Psoas muscle (tissue), 8 donors: Measurements from ENCODE around the gene SLC66A2. TPM values are rescaled to one million over a fixed set of nuclear protein-coding genes. Genes with fewer than 3 reads are reported as not detected.

ENCODE experiments used
- ATAC-seq, 4 donors: fragments of 200-7000 bp; cut with Tn5 transposase; one replicate each; pipeline ENCODE4 v1.9.1; 2020; ENCODE audit warnings: moderate library complexity in 3 of 4, mild to moderate bottlenecking in 2 of 4
- DNase-seq, 2 donors: peaks; one replicate each; pipeline ENCODE4 v3.0.0-alpha.2; 2020
- H3K27ac ChIP-seq: fragments of 200-600 bp; one replicate; pipeline ENCODE4 v1.8.0; 2022
- H3K27me3 ChIP-seq, 3 donors: fragments of 200-600 bp in 1 of 3; one replicate each; pipeline versions ENCODE4 v1.6.1 to v1.8.0; 2013 to 2022; ENCODE audit warnings: low read length in 2 of 3, mild to moderate bottlenecking in 2 of 3, moderate library complexity in 1 of 3; ENCODE audit not compliant: insufficient read depth in 3 of 3
- H3K36me3 ChIP-seq, 2 donors: fragments of 200-600 bp in 1 of 2; one replicate each; pipeline versions ENCODE4 v1.6.1 to v1.8.0; 2013 to 2022; ENCODE audit warnings: low read depth in 1 of 2, mild to moderate bottlenecking in 1 of 2, moderate library complexity in 1 of 2; ENCODE audit not compliant: insufficient read depth in 1 of 2
- H3K4me1 ChIP-seq: fragments of 200-600 bp; one replicate; pipeline ENCODE4 v1.8.0; 2022
- H3K4me3 ChIP-seq: fragments of 200-600 bp; one replicate; pipeline ENCODE4 v1.8.0; 2022; ENCODE audit warnings: mild to moderate bottlenecking
- H3K9me3 ChIP-seq: fragments of 200-600 bp; one replicate; pipeline ENCODE4 v1.8.0; 2022
- CTCF ChIP-seq: fragments of 200-600 bp; IDR thresholded peaks from one replicate; pipeline ENCODE4 v1.8.0; 2022; ENCODE audit warnings: antibody characterized with exemption
- WGBS, 3 donors: extraction: QIAGEN DNeasy Blood & Tissue Kit; methylation state at CpG; one replicate each; pipeline versions ENCODE4 v1.1.6 to v1.1.7; 2013; 5-methylcytosine and 5-hydroxymethylcytosine counted together
- intact Hi-C, 2 donors: fragments of 100-400 bp; cut with DNase I; formaldehyde crosslinking; loops; one replicate each; pipeline versions ENCODE4 v1.11.0 to v1.14.2; 2022
- polyA plus RNA-seq, 3 donors: library from polyadenylated mRNA; stranded (reverse); fragments of 200-250 nt; gene quantifications; one replicate each; pipeline ENCODE4 v1.2.3, GENCODE V29; 2013
- total RNA-seq, 4 donors: library from RNA; stranded (reverse); fragmentation: NEBNext Ultra II Directional in 2 of 4; extraction: Animal tissue kit (Norgen Biotek cat#: 25700) in 2 of 4; gene quantifications; one replicate each; pipeline versions ENCODE4 v1.2.1 to v1.2.4, GENCODE V29; 2021 to 2023
- donor health status: healthy with polysubstance abuse.
- donor health status: DM: no; HTN: no; CAD: no; lungs with moderate emphysema.
- donor health status: Bipolar disorder and iron deficiency.
- donor health status: healthy.
- donor health status: DM: yes; HTN: yes; CAD: no.
- donor health status: DM: no; HTN: no; CAD: no.
- donor health status: DM: no; HTN: no; CAD: no.
- donor health status: DM: yes; HTN: yes; CAD: no.

Gene SLC66A2
- total and polyA plus RNA-seq, 7 donors: 36.4 to 160 (median 67.7) TPM

GRCh38 chr18:79856119-79857007, 95.1 kb downstream of the SLC66A2 start:
- Histone ChIP-seq H3K9me3 (no peaks in the 10 kb centered on the region), H3K4me3 (no peak overlapping the region), H3K4me1 (no peaks in the 10 kb centered on the region), H3K27me3 (peaks cover 0 to 58% (median 8%) of the 10 kb centered on the region in 3 donors), H3K27ac (no peak overlapping the region), H3K36me3 (no peaks in the 10 kb centered on the region)
- 31 to 35% (median 34%) methylated on average over 26 of the region's 26 CpGs for WGBS, 3 donors
- no peak for TF ChIP-seq CTCF
- ATAC-seq (peak in 1 of 4 donors; percentile 63), DNase-seq (peak in 1 of 2 donors; percentile 45)
- intact Hi-C loops: no loop called here

- ATAC-seq (no peak), DNase-seq (peak in 1 of 2 donors; percentile 42)
- no peak overlapping the region for H3K4me3 ChIP-seq
- H3K27me3 ChIP-seq: peaks cover 0 to 48% (median 7%) of the 10 kb centered on the region in 3 donors
- no peaks in the 10 kb centered on the region for H3K4me1 ChIP-seq
- WGBS, 3 donors: 61 to 76% (median 63%) methylated on average over 17 of the region's 17 CpGs
- no peak overlapping the region for H3K27ac ChIP-seq
- H3K9me3 ChIP-seq: no peaks in the 10 kb centered on the region
- no peaks in the 10 kb centered on the region for H3K36me3 ChIP-seq
- intact Hi-C loops: no loop called here
- no peak for TF ChIP-seq CTCF
These were observed 96.1 kb downstream of the SLC66A2 start for GRCh38 chr18:79855147-79855933.

DNA sequence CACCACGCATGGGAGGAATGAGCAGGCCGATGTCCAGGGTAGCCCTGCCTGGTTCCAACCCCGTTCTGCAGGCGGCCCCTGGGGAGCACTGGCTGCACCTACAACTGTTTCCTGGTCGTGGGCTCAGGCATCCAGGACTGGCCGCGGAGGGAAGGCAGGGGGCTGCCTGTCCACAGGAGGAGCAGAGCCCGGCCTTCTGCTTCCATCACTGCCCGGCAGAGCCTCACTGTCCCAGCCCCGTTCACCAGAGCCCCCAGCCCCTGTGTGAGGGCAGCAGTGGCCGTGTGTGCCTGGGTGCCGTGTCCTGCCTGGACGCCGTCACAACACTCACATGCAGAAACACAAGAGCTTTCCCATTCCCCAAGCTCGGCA, 97.5 kb downstream of the SLC66A2 start:
- H3K4me3 ChIP-seq: no peak overlapping the region
- H3K36me3 ChIP-seq: no peaks in the 10 kb centered on the region
- WGBS, 3 donors: 81 to 89% (median 86%) methylated on average over 15 of the region's 15 CpGs
- TF ChIP-seq CTCF: no peak
- H3K4me1 ChIP-seq: no peaks in the 10 kb centered on the region
- intact Hi-C loops: no loop called here
- H3K27ac ChIP-seq: no peak overlapping the region
- peaks cover 0 to 36% (median 5%) of the 10 kb centered on the region in 3 donors for H3K27me3 ChIP-seq
- no peaks in the 10 kb centered on the region for H3K9me3 ChIP-seq
- DNase-seq: peak in 1 of 2 donors; percentile 28
- no peak for ATAC-seq

GRCh38 chr18:79853303-79853992, 98.0 kb downstream of the SLC66A2 start:
- no peak for TF ChIP-seq CTCF
- H3K4me3 ChIP-seq: no peak overlapping the region
- no peaks in the 10 kb centered on the region for H3K9me3 ChIP-seq
- no peaks in the 10 kb centered on the region for H3K36me3 ChIP-seq
- ATAC-seq (no peak), DNase-seq (no peak)
- no peak overlapping the region for H3K27ac ChIP-seq
- peaks cover 0 to 36% (median 5%) of the 10 kb centered on the region in 3 donors for H3K27me3 ChIP-seq
- intact Hi-C loops: no loop called here
- no peaks in the 10 kb centered on the region for H3K4me1 ChIP-seq
- WGBS, 3 donors: 71 to 78% (median 77%) methylated on average over 19 to 26 of the region's 26 CpGs
